Measurements from ENCODE around the gene OR56A1. TPM values are rescaled to one million over a fixed set of nuclear protein-coding genes. Genes with fewer than 3 reads are reported as not detected.
"Not testable (repeated sequence)": the region's sequence is repeated elsewhere in the genome, so short reads cannot be mapped to it uniquely, and the experiment has no call there.

The OR56A1 gene
- total and polyA plus RNA-seq, 2 of the 13 experiments (the other 11 are each of a cell fraction or from before 2014, with no cell fraction given): not detected

GRCh38 chr11:6077723-6078122 is 47.2 kb upstream of the OR56A1 start:
- no peaks in the 10 kb centered on the region for H4K20me1 ChIP-seq (ENCODE audit: insufficient read depth, low read length)
- no peak for TF ChIP-seq ZNF33B (CRISPR knock-in tag; IDR thresholded peaks at IDR 0.05)
- no peak for TF ChIP-seq FOXM1 (CRISPR knock-in tag; IDR thresholded peaks at IDR 0.05)
- no peak for TF ChIP-seq RBFOX2 (IDR thresholded peaks at IDR 0.05; ENCODE audit: low read depth, low read length)
- H3K4me1 ChIP-seq (ENCODE audit: insufficient read depth, low read length): no peaks in the 10 kb centered on the region
- WGBS (ENCODE audit: low lambda C conversion rate): 14% methylated on average over 6 of the region's 6 CpGs
- ChIA-PET CTCF (ENCODE audit: low intra/inter-chr PET ratio, low total read pairs) (no interaction called here), POLR2A (no interaction called here)
- H3K27ac ChIP-seq (ENCODE audit: extremely low read length, insufficient read depth, low read length): no peak overlapping the region
- H3K9ac ChIP-seq (ENCODE audit: insufficient read depth, low read depth, low read length): no peak overlapping the region
- no peak overlapping the region for H2AFZ ChIP-seq (ENCODE audit: low read length)
- H3K4me3 ChIP-seq (replicated peaks in 1 of 3; ENCODE audit: insufficient read depth in 1 of 3, low read depth in 2 of 3, low read length in 3 of 3): no peak overlapping the region
- intact Hi-C loops (cut with micrococcal nuclease; ENCODE audit: unreplicated experiment) (no loop called here), in situ Hi-C loops (cut with HindIII; ENCODE audit: extremely low pct_ligation_motif_present, low pct_unique_long_range_greater_than_20kb) (no loop called here)
- H3K79me2 ChIP-seq (ENCODE audit: insufficient read depth, low read length): no peaks in the 10 kb centered on the region
- H3K9me3 ChIP-seq (ENCODE audit: low read length): no peaks in the 10 kb centered on the region
- peaks cover 0 to 4% of the 10 kb centered on the region in 2 experiments; a peak in 1 of 5 replicates for H3K27me3 ChIP-seq (ENCODE audit: control insufficient read depth in 1 of 2, insufficient read depth in 2 of 2, low read length in 2 of 2)
- no TSS peak for BruUV-seq (replicated peaks)
- DNase-seq (ENCODE audit: low spot score): no peak
- H3K4me2 ChIP-seq (ENCODE audit: low read depth, low read length): no peak overlapping the region
- FAIRE-seq: no peak
- H3K36me3 ChIP-seq (replicated peaks in 1 of 2; ENCODE audit: control insufficient read depth in 1 of 2, insufficient read depth in 2 of 2, low read length in 2 of 2): no peaks in the 10 kb centered on the region
- no peak for ATAC-seq

DNA sequence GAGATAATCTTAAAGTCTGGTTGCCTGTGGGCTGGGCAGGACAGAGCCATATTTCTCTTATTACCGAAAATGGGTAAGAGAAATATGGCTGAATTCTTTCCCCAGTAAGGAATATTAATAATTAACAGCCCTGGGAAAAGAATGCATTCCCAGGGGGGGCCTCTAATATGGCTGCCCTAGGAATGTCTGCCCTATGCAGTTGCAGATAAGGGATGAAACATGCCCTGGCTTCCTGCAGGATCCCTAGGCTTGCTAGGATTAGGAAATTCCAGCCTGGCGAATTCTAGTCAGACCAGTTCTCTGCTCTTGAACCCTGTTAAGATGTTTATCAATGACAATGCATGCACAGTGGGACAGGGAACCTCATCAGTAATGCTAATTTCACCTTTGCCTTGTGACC is 45.9 kb upstream of the OR56A1 start:
- H3K27me3 ChIP-seq (ENCODE audit: control insufficient read depth in 1 of 2, insufficient read depth in 2 of 2, low read length in 2 of 2); H3K36me3 ChIP-seq (replicated peaks in 1 of 2; ENCODE audit: control insufficient read depth in 1 of 2, insufficient read depth in 2 of 2, low read length in 2 of 2); DNase-seq (ENCODE audit: low spot score); H3K27ac ChIP-seq (ENCODE audit: extremely low read length, insufficient read depth, low read length); intact Hi-C loops (cut with micrococcal nuclease; ENCODE audit: unreplicated experiment); H4K20me1 ChIP-seq (ENCODE audit: insufficient read depth, low read length); CTCF ChIA-PET (ENCODE audit: low intra/inter-chr PET ratio, low total read pairs); FAIRE-seq; POLR2A ChIA-PET; H3K4me3 ChIP-seq (replicated peaks in 1 of 3; ENCODE audit: insufficient read depth in 1 of 3, low read depth in 2 of 3, low read length in 3 of 3); H3K4me2 ChIP-seq (ENCODE audit: low read depth, low read length); H3K4me1 ChIP-seq (ENCODE audit: insufficient read depth, low read length); H3K9me3 ChIP-seq (ENCODE audit: low read length); H3K79me2 ChIP-seq (ENCODE audit: insufficient read depth, low read length); in situ Hi-C loops (cut with HindIII; ENCODE audit: extremely low pct_ligation_motif_present, low pct_unique_long_range_greater_than_20kb); BruUV-seq (replicated peaks); H3K9ac ChIP-seq (ENCODE audit: insufficient read depth, low read depth, low read length); H2AFZ ChIP-seq (ENCODE audit: low read length); ATAC-seq: not testable (repeated sequence)
- peak; percentile 58; the same call in 1 of the 2 replicates for TF ChIP-seq SETDB1 (CRISPR knock-in tag; IDR thresholded peaks at IDR 0.05; ENCODE audit: borderline replicate concordance)
- 6% methylated on average over 2 of the region's 2 CpGs for WGBS (ENCODE audit: low lambda C conversion rate)

Measured in HepG2 (cell line).